HuH-7 (cell line): ENCODE results near the gene SEL1L3.
"Not testable (repeated sequence)": the region's sequence is repeated elsewhere in the genome, so short reads cannot be mapped to it uniquely, and the experiment has no call there.

Experiments
- DNase-seq: peaks from one replicate; pipeline ENCODE4 v3.0.0; 2011; ENCODE audit warnings: low spot score

Gene SEL1L3

DNA sequence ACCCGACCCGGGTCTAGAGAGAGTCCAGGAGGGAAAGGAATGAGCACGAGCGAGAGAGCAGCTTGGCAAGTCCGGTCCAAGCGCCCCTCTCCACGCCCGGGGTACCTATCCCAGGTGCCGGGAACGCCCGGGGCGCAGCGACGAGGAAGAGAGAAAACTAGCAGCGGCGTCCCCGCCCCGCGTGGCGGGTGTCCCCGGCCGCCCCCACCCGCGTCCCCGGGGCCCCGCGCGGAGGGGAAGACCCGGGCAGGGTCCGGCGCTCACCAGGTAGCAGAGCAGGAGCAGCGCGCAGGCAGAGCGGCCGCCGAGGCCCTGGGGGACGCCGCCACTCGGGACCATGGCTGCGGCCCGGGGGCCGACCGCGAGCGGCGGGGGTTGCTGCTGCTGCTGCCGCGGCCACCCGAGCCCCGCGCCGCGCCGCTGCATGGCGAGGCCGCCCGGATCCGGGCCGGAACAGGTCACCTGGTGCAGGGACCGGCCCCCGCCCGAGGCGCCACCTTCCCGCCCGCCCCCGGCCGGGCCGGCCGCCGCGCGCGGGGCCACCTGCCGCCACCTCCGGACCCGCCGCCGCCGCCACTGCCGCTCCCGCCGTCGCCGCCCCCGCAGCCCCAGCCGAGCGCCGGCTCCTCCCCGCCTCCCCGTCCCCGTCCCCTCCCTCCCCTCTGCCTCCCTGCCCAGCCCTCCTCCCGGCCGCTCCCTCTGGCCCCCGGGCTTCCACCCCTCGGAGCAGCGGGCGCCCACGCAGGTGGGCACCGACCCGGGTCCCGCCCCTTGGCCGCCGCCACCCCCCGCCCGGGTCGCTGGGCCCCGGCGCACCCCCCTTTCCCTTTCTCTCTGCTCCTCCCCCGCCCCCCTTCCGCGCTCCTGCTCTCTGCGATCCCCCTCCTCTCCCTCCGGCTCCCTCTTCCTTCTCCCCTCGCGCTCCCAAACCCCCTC, at the start of gene SEL1L3:
SEL1L3 (minus strand) TSS at position 578 of the 936 bp plus-strand sequence; CDS start at position 426, 152 bp downstream.
- DNase-seq: peak; percentile 84

GRCh38 chr4:25911356-25911755, 48.6 kb upstream of the SEL1L3 start:
- no peak for DNase-seq

GRCh38 chr4:25908491-25908901, 45.7 kb upstream of the SEL1L3 start:
- DNase-seq: peak; percentile 77

GRCh38 chr4:25906113-25906512, 43.3 kb upstream of the SEL1L3 start:
- not testable (repeated sequence) for DNase-seq

GRCh38 chr4:25905371-25905770, 42.6 kb upstream of the SEL1L3 start:
- DNase-seq: no peak

GRCh38 chr4:25904748-25905082, 41.9 kb upstream of the SEL1L3 start:
- no peak for DNase-seq

DNA sequence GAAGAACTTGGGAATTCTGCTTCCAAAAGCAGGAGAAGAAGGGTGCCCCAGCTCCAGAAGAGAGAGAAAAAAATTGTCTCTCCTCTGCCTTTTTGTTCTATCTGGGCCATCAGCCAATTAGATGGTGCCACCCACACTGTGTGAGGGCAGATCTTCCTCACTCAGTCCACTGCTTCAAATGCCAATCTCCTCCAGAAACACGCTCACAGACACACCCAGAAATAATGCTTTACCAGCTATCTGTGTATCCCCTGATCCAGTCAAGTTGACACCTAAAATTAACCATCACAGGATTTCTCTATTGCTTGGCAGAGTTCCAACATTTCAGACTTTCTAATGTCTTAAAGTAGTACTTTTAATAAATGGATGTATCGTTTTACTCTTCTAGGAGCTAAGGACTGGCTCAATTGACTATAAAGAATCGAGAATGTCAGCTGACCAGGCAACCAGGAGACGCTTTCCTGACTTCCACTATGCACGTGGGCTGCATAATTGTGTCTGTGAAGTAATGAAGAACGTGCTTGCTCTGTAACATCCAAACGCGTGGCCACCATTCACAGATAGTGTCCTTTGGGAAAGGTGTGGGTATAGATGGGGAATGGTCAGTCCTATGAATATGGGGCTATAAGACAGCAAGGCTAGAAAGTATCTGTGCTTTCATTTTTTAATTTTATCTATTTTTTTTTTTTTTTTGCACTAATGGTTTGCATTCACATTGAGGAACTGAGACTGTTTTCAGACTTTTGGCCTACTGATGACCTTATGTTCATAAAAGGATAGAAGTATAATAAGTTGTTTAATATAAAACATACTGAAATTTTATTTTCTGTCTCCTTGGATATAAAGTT, 41.3 kb upstream of the SEL1L3 start:
- no peak for DNase-seq

GRCh38 chr4:25901030-25901430, 38.2 kb upstream of the SEL1L3 start:
- DNase-seq: no peak

DNA sequence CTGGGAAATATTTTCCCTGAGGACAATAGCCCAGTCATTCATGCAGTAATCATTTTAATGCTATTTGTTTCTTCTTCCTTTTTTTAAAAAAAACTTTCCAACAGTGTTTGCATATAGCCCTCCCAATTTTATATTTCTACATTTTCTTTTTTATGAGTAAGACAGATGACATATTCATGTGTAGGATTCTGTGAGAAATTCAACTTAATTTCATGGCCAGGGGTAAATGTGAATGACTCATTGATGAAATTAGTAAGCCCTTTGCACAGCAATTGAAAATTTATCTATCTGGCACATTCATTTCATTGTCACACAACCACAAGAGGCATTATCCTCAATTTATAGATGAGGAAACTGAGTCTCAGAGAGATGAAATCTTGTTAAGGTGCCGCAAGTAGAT, 37.5 kb upstream of the SEL1L3 start:
- DNase-seq: no peak

GRCh38 chr4:25896776-25897539, 34.2 kb upstream of the SEL1L3 start:
- DNase-seq: no peak

- no peak for DNase-seq
These were observed 30.0 kb upstream of the SEL1L3 start for GRCh38 chr4:25892796-25893195.

- no peak for DNase-seq
These were observed 28.0 kb upstream of the SEL1L3 start for GRCh38 chr4:25890571-25891485.

DNA sequence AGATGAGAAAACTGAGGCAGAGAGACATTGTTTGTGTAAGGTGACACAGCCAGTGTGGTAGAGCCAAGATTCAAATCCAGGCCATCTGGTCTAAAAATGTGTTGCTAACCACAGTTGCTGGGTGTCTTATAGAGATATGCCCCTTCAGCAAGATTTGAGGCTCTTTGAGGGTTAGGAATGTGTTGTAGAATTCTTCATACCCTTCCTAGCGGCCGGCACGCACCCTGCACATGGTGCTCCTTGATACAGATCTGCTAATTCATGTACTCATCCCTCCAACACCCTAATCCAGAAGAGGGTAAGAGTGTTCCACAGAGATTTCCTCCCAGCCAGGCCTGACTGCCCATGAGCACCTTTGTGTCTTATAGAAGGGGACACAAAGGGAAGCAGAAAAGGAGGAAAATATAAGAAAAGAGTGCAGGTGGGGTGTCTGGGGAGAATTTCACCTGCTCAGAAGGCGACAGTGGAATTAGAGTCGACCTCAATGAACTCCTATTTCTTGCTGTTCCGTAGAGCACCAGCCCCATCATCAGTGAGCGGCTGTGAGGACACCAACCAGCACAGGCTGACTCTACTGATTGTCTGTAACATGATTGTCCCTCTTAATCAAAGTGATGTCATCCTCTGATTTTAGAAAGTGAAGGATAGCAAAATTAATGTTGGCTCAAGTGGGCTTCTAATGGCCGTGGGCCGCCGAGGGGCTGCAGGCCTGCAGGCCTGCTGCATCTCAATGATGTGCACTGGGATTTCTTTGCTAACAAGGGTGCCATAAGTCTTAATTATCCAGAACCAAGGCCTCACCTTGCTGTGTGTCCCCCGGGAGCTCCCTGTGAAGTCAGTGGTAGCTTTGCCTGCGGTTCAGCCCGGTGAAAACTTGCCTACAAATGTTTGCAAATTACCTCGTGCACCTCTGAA, 27.1 kb upstream of the SEL1L3 start:
- no peak for DNase-seq

DNA sequence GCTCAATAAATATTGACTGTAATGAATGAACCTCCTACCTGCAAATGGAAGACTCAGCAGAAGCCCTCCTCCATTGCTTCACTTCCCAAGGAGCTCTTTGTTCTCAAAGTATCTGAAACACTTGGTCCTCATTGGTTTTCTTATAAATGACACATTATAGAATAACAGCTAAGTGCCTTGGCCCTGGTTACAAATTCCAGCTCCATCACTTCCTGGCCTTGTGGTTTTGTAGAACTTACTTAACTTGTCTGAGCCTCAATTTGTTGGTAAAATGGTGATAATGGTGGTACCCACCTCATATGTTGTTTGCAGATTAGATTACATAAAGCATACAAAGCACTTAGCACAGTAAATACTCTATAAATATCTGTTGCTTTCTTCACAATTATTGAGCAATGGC, 26.0 kb upstream of the SEL1L3 start:
- no peak for DNase-seq

- DNase-seq: no peak
These were observed 21.4 kb upstream of the SEL1L3 start for GRCh38 chr4:25884031-25884782.

- no peak for DNase-seq
These were observed 20.8 kb upstream of the SEL1L3 start for GRCh38 chr4:25883565-25883964.

GRCh38 chr4:25882226-25882625, 19.4 kb upstream of the SEL1L3 start:
- no peak for DNase-seq

- DNase-seq: no peak
These were observed 18.4 kb upstream of the SEL1L3 start for GRCh38 chr4:25881193-25881592.

DNA sequence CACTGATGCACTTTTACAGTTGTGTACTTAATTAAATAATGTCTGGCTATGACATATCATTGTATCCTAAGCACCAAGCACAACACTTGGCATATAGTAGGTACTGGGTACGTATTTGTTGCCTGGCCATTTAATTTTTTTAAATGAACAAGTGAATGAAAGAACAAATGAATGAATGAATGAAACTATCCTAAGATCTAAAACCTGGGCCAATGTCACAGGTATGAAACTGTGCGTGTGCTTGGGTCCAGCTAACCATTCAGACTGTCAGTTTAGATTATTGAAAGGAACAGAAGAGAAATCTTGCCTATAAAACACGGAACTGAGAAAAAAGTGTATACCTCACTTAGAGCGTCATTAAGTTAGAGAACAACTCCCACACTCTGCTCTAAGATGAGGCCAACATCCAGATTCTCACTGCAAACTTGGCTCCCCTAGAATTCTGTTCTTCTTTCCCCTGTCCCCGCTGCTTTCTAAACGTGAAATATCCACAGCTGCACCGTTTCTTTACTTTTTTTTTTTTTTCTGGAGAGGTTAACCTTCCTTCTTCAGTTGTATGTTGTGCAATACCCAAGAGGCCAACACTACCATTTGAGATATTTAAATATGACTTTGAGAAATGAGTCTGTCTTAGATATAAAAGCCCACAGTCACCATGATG, 17.3 kb upstream of the SEL1L3 start:
- DNase-seq: no peak
